CD4-positive, alpha-beta memory T cell (primary cell): Measurements from ENCODE around the gene CAMSAP3. TPM values are rescaled to one million over a fixed set of nuclear protein-coding genes. Genes with fewer than 3 reads are reported as not detected.

Experiments
- CTCF ChIA-PET: fragments of 350-600 bp; sonication (Branson Sonifier 250); formaldehyde crosslinking; loops from one replicate; lab custom pipeline; 2021; ENCODE audit warnings: inconsistent platforms; ENCODE audit not compliant: partially characterized antibody; lab: Charles Lee
- POLR2A ChIA-PET: fragments of 350-600 bp; sonication (Branson Sonifier 250); formaldehyde crosslinking; loops from one replicate; lab custom pipeline; 2021; ENCODE audit not compliant: partially characterized antibody; lab: Charles Lee
- DNase-seq, 5 donors: peaks; one replicate each; pipeline versions ENCODE4 v3.0.0 to v3.0.0-alpha.2; 2020 to 2022; ENCODE audit warnings: mixed read lengths in 1 of 5
- H3K27ac ChIP-seq: one replicate; pipeline ENCODE4 v1.7.0; 2013; ENCODE audit warnings: low read depth, low read length
- H3K27me3 ChIP-seq: 2 replicates; pipeline ENCODE4 v1.7.0; 2013; ENCODE audit warnings: mild to moderate bottlenecking, low read length, moderate library complexity; ENCODE audit not compliant: insufficient read depth
- H3K36me3 ChIP-seq: 2 replicates; pipeline ENCODE4 v1.7.0; 2013; ENCODE audit warnings: mild to moderate bottlenecking, low read length, moderate library complexity; ENCODE audit not compliant: insufficient read depth
- H3K4me1 ChIP-seq: 2 replicates; pipeline ENCODE4 v1.7.0; 2013; ENCODE audit warnings: mild to moderate bottlenecking, low read length, moderate library complexity; ENCODE audit not compliant: insufficient read depth
- H3K4me3 ChIP-seq, 2 donors: one replicate each; pipeline ENCODE4 v1.7.0; 2013; ENCODE audit warnings: low read length in 2 of 2, mild to moderate bottlenecking in 1 of 2
- H3K9me3 ChIP-seq, 2 donors: one replicate each; pipeline ENCODE4 v1.7.0; 2013; ENCODE audit warnings: low read length in 2 of 2, control low read depth in 1 of 2; ENCODE audit not compliant: control insufficient read depth in 1 of 2
- H3K27ac Mint-ChIP-seq, 7 donors: one replicate each; pipeline ENCODE4 v1.8.0; 2020 to 2021; ENCODE audit warnings: mixed read lengths in 7 of 7, mild to moderate bottlenecking in 6 of 7, inconsistent platforms in 3 of 7, moderate library complexity in 3 of 7
- H3K27me3 Mint-ChIP-seq, 2 donors: one replicate each; pipeline ENCODE4 v1.8.0; 2020 to 2021; ENCODE audit warnings: mixed read lengths in 2 of 2
- H3K36me3 Mint-ChIP-seq, 2 donors: one replicate each; pipeline ENCODE4 v1.8.0; 2020 to 2021; ENCODE audit warnings: mixed read lengths in 2 of 2, inconsistent platforms in 1 of 2, mild to moderate bottlenecking in 1 of 2
- H3K4me1 Mint-ChIP-seq, 4 donors: one replicate each; pipeline ENCODE4 v1.8.0; 2020 to 2021; ENCODE audit warnings: mixed read lengths in 4 of 4, mild to moderate bottlenecking in 1 of 4
- H3K4me3 Mint-ChIP-seq, 8 donors: one replicate each; pipeline ENCODE4 v1.8.0; 2020 to 2021; ENCODE audit warnings: mixed read lengths in 8 of 8, mild to moderate bottlenecking in 7 of 8, moderate library complexity in 6 of 8, inconsistent platforms in 3 of 8
- H3K9me3 Mint-ChIP-seq, 8 donors: one replicate each; pipeline ENCODE4 v1.8.0; 2020 to 2021; ENCODE audit warnings: mixed read lengths in 8 of 8, mild to moderate bottlenecking in 5 of 8, inconsistent platforms in 3 of 8, moderate library complexity in 1 of 8
- intact Hi-C: fragments of 100-400 bp; cut with micrococcal nuclease; formaldehyde crosslinking; loops from one replicate; pipeline ENCODE4 v1.15.1; 2023
- polyA plus RNA-seq, 2 donors: library from polyadenylated mRNA; unstranded; fragments of 300-500 nt; fragmentation: Illumina TruSeq; gene quantifications; one replicate each; pipeline ENCODE4 v1.2.3, GENCODE V29; 2021
- total RNA-seq, 2 experiments: library from RNA; stranded (reverse); gene quantifications; one replicate each; pipeline ENCODE4 v1.2.3, GENCODE V29; 2021

Gene CAMSAP3
- total and polyA plus RNA-seq, 4 experiments from 2014 or later: 0.07 to 0.19 (median 0.15) TPM; not detected in 1

DNA sequence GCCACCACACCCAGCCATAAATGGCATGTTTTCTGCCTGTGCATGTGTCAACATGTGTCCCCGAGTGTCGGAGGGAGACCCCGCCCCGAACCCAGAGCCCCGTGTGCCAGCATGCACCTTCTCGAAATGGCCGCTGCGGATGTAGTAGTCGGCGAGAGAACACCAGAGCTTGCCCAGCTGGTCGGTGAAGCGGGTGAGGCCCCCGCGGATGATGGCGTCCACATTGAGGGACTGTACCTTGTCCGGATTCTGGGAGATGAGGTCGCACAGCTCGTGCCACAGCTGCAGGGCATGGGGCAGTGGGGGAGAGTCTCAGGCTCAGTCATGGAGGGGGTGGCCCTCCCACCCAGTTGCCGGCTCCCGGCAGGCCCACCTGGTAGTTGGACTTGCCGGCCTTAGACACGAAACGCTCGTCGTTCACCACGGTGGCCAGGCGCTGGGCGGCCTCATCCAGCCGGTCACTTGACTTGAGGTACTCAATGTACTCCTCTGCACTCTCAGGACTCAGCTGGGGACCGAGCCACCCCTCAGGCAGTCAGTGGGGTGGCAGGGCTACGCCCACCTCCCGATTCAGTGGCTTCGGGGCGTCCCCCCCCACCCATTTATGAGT is 30.2 kb downstream of the CAMSAP3 start:
- Mint-ChIP-seq H3K27me3 (no peaks in the 10 kb centered on the region), H3K4me1 (peaks cover 18 to 38% (median 32%) of the 10 kb centered on the region in 4 donors), H3K9me3 (peaks cover 0 to 7% (median 0%) of the 10 kb centered on the region in 8 donors), H3K36me3 (peaks cover 20 to 41% of the 10 kb centered on the region in 2 donors), H3K27ac (no peak overlapping the region), H3K4me3 (no peak overlapping the region)
- H3K27ac ChIP-seq: no peak overlapping the region
- peaks cover 28% of the 10 kb centered on the region for H3K4me1 ChIP-seq
- H3K9me3 ChIP-seq: no peaks in the 10 kb centered on the region
- DNase-seq: no peak
- H3K36me3 ChIP-seq: peaks cover 42% of the 10 kb centered on the region
- H3K4me3 ChIP-seq: no peak overlapping the region
- POLR2A ChIA-PET: no interaction called here
- CTCF ChIA-PET: interaction anchor here (0.7 kb wide), 1 partner anchor 1859 kb away, joined by 3 read pairs; no protein-coding TSS in a partner anchor
- no peaks in the 10 kb centered on the region for H3K27me3 ChIP-seq
- intact Hi-C loops: loop anchor here (5.0 kb wide), 1 partner anchor 296 kb away; the partner anchor contains the start of gene SNAPC2

DNA sequence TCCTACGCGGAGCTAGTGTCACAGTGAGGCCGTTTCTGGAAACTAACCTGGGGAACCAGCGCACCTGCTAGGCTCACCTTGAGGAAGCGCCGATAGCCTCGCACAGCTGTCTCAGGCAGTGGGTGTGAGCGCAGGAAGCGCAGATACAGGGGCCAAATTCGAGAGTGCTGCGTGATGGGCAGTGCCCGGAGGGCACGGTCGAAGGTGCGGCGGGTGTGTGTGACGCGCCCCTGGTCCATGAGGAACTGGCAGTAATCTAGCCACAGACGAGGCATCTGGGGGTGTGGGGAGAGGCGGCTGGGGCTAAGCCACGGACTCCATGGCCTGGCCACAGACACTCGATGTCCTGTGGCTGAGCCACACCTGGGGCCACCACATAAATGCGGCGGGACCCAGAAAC is 31.5 kb downstream of the CAMSAP3 start:
- Histone ChIP-seq H3K27ac (no peak overlapping the region), H3K4me3 (no peak overlapping the region), H3K27me3 (no peaks in the 10 kb centered on the region), H3K4me1 (peaks cover 31% of the 10 kb centered on the region), H3K36me3 (peaks cover 37% of the 10 kb centered on the region), H3K9me3 (no peaks in the 10 kb centered on the region)
- Mint-ChIP-seq H3K36me3 (peaks cover 12 to 35% of the 10 kb centered on the region in 2 donors), H3K27ac (peak overlapping the region in 3 of 7 donors; percentile 13 to 62 (median 46)), H3K27me3 (no peaks in the 10 kb centered on the region), H3K4me1 (peaks cover 17 to 45% (median 33%) of the 10 kb centered on the region in 4 donors), H3K4me3 (peak overlapping the region in 5 of 8 donors; percentile 17 to 96 (median 45)), H3K9me3 (peaks cover 0 to 3% (median 0%) of the 10 kb centered on the region in 8 donors)
- POLR2A ChIA-PET: interaction anchor here (1.6 kb wide), 1 partner anchor 11 kb away, joined by 5 read pairs; no protein-coding TSS in a partner anchor
- intact Hi-C loops: loop anchor here (5.0 kb wide), 1 partner anchor 295 kb away; the partner anchor contains the start of gene SNAPC2
- no peak for DNase-seq
- CTCF ChIA-PET: interaction anchor here (2.2 kb wide), 1 partner anchor 54 kb away, joined by 7 read pairs; the partner anchor contains the start of gene TRAPPC5

DNA sequence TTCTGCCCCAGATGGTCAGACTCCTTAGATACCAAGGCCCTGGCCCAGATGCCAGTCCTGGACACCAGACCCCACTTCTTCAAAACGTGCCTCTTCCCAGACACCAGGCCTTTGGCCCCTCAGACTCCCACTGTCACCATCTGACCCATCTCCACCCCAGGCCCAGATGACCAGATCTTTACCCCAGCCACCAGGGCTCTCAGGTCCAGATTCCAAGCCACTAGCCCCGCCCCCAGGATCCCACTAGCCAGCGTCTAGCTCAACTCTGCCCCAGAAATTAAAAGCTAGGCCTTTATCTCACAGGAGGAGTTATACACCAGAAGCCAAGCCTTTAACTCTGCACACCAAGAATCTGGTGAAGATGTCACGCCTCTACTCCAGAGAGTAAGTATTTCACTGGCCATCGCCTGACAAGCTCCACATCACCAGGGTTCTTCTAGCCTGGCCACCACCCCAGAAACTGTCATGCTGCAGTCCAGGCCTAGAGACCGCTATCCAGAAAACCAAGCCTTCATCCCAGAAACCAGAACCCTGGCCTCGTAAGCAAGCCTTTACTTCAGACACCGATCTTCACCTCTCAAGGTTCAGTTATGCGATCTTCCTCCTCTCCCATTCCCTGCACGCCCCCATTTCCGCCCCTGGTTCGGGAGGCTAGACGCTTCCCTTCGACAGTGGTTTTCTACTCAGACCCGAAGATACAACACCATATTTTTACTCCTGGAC is 33.1 kb downstream of the CAMSAP3 start:
- peak overlapping the region; percentile 81 to 96 for H3K4me3 ChIP-seq
- ChIA-PET CTCF (interaction anchor here (0.6 to 2.2 kb wide), 8 partner anchors 9 to 374 kb away, joined by 3 to 7 read pairs (median 4); partner anchors contain the start of gene TRAPPC5), POLR2A (interaction anchor here (0.7 to 2.8 kb wide), 20 partner anchors 8 to 816 kb away, joined by 3 to 15 read pairs (median 6); partner anchors contain the start of genes ARHGEF18, HNRNPM, MCOLN1 and PNPLA6)
- peaks cover 31% of the 10 kb centered on the region for H3K4me1 ChIP-seq
- no peaks in the 10 kb centered on the region for H3K27me3 ChIP-seq
- peak overlapping the region; percentile 94 for H3K27ac ChIP-seq
- peak in 1 of 5 donors; percentile 35 for DNase-seq
- peaks cover 26% of the 10 kb centered on the region for H3K36me3 ChIP-seq
- intact Hi-C loops: loop anchor here (1.0 to 5.0 kb wide), 3 partner anchors 9 to 294 kb away; partner anchors contain the start of genes SNAPC2, STXBP2 and TRAPPC5
- Mint-ChIP-seq H3K4me1 (peaks cover 14 to 41% (median 33%) of the 10 kb centered on the region in 4 donors), H3K27ac (peak overlapping the region; percentile 92 to 100 (median 99)), H3K27me3 (no peaks in the 10 kb centered on the region), H3K9me3 (peaks cover 0 to 3% (median 0%) of the 10 kb centered on the region in 8 donors), H3K36me3 (peaks cover 4 to 30% of the 10 kb centered on the region in 2 donors), H3K4me3 (peak overlapping the region; percentile 95 to 99 (median 96))
- no peaks in the 10 kb centered on the region for H3K9me3 ChIP-seq

DNA sequence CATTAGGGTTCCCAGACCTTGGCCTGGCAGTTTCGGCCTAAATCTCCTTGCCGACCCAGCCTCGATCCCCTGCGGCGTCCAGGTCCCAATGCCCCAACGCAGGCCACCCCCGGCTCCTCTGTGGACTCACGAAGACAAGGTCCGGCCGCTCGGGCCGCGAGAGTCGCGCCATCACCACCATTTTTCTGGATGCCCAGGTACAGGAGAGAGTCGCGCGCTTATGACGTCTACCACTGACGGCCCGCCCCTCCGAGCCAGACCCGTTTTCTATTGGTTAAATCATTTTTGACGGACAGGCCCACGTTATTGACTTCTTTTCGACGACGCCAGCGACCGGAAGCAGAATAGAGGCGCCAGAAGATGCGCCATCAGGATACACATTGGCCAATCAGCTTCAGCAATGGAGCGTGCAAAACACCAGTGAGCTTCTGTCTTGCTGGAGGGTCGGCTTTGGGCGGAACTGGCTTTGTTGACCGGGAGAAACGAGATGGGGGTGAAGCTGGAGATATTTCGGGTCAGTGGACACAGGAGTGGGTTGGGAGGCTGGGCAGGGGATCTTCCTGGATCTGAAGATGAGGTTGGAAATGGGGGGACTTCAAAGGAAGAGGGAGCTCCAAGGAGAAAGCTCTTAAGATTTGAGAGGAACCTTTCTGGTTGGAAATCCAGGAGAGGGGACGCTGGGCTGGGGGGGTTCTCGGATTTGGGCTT is 33.8 kb downstream of the CAMSAP3 start, which contains the start of the genes PET100 and XAB2:
Gene PET100 (plus strand): TSS at position 447 of the 708 bp plus-strand sequence. CDS start 41 bp downstream, at position 488.
Gene XAB2 (minus strand): TSS at position 199 of the 708 bp plus-strand sequence. CDS start 18 bp downstream, at position 181.
- intact Hi-C loops: loop anchor here (1.0 to 5.0 kb wide), 3 partner anchors 8 to 293 kb away; partner anchors contain the start of genes SNAPC2, STXBP2 and TRAPPC5
- Histone ChIP-seq H3K4me1 (peaks cover 31% of the 10 kb centered on the region), H3K27ac (peak within 1 kb of the TSS; percentile 94), H3K4me3 (peak within 1 kb of the TSS; percentile 81 to 96), H3K27me3 (no peaks in the 10 kb centered on the region), H3K9me3 (no peaks in the 10 kb centered on the region), H3K36me3 (peaks cover 26% of the 10 kb centered on the region)
- H3K9me3 Mint-ChIP-seq: peaks cover 0 to 3% (median 0%) of the 10 kb centered on the region in 8 donors
- H3K27ac Mint-ChIP-seq: peak within 1 kb of the TSS; percentile 92 to 100 (median 99)
- H3K4me3 Mint-ChIP-seq: peak within 1 kb of the TSS; percentile 95 to 99 (median 96)
- no peaks in the 10 kb centered on the region for H3K27me3 Mint-ChIP-seq
- H3K36me3 Mint-ChIP-seq: peaks cover 4 to 33% of the 10 kb centered on the region in 2 donors
- H3K4me1 Mint-ChIP-seq: peaks cover 16 to 47% (median 34%) of the 10 kb centered on the region in 4 donors
- DNase-seq: peak; percentile 93 to 98 (median 96)
- POLR2A ChIA-PET: interaction anchor here (0.7 to 2.8 kb wide), 23 partner anchors 9 to 815 kb away, joined by 3 to 15 read pairs (median 6); partner anchors contain the start of genes ARHGEF18, HNRNPM, MCOLN1 and PNPLA6
- CTCF ChIA-PET: interaction anchor here (0.6 to 1.7 kb wide), 10 partner anchors 8 to 373 kb away, joined by 3 to 6 read pairs (median 3); partner anchors contain the start of gene TRAPPC5

DNA sequence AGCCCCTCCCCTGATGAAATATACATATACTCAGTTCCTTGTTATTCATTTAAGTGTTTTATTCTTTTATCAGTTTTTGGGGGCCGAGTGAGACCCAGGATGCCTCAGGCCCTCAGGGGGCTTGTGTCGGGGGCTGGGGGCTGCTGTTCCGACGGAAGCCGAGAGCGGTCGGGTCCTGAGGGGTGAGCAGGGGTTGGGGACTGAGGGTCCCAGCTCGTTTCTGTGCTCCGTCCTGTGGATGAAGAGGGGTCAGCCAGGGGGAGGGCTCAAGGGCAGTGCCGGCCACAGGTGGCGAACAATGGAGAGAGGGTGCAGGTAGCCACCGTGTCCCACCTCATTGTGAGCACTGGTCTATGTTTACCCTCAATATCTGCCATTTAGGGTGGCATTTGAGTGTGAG is 35.9 kb downstream of the CAMSAP3 start:
- ChIA-PET CTCF (no interaction called here), POLR2A (interaction anchor here (1.8 kb wide), 1 partner anchor 7 kb away, joined by 4 read pairs; no protein-coding TSS in a partner anchor)
- peak overlapping the region in 1 of 7 donors; percentile 44 for H3K27ac Mint-ChIP-seq
- H3K4me3 Mint-ChIP-seq: peak overlapping the region in 4 of 8 donors; percentile 21 to 33 (median 26)
- Histone ChIP-seq H3K36me3 (peaks cover 13% of the 10 kb centered on the region), H3K27ac (no peak overlapping the region), H3K4me3 (no peak overlapping the region), H3K4me1 (peaks cover 38% of the 10 kb centered on the region), H3K9me3 (no peaks in the 10 kb centered on the region), H3K27me3 (no peaks in the 10 kb centered on the region)
- peaks cover 0 to 3% (median 0%) of the 10 kb centered on the region in 8 donors for H3K9me3 Mint-ChIP-seq
- peaks cover 20 to 61% (median 45%) of the 10 kb centered on the region in 4 donors for H3K4me1 Mint-ChIP-seq
- peaks cover 4 to 32% of the 10 kb centered on the region in 2 donors for H3K36me3 Mint-ChIP-seq
- H3K27me3 Mint-ChIP-seq: no peaks in the 10 kb centered on the region
- no peak for DNase-seq
- intact Hi-C loops: no loop called here
